Testis (tissue), 2 donors: Measurements from ENCODE around the gene CD2.

Source experiments
- CTCF ChIP-seq, 3 experiments: fragments of 450-650 bp in 2 of 3; fragments of 200-600 bp in 1 of 3; sonication (generic) in 1 of 3; IDR thresholded peaks; one replicate each; pipeline ENCODE4 v1.5.1; 2016 to 2019; ENCODE audit warnings: antibody characterized with exemption in 3 of 3, mild to moderate bottlenecking in 2 of 3, moderate library complexity in 1 of 3
- POLR2A ChIP-seq: fragments of 450-650 bp; IDR thresholded peaks from one replicate; pipeline ENCODE4 v1.6.1; 2017; ENCODE audit warnings: antibody characterized with exemption, mild to moderate bottlenecking, moderate library complexity

- TF ChIP-seq CTCF (IDR thresholded peaks at IDR 0.05), result no peak
- TF ChIP-seq POLR2A, result no peak
Measured at GRCh38 chr1:116748272-116748671, 6.0 kb upstream of the CD2 start.
